Middle frontal gyrus (tissue), 1 donor: Measurements from ENCODE around the gene SHKBP1.

ENCODE experiments used
- DNase-seq: peaks from one replicate; pipeline ENCODE4 v3.0.0-alpha.2; 2015; ENCODE audit warnings: low spot score; ENCODE audit errors: extremely low spot score

The SHKBP1 gene

DNA sequence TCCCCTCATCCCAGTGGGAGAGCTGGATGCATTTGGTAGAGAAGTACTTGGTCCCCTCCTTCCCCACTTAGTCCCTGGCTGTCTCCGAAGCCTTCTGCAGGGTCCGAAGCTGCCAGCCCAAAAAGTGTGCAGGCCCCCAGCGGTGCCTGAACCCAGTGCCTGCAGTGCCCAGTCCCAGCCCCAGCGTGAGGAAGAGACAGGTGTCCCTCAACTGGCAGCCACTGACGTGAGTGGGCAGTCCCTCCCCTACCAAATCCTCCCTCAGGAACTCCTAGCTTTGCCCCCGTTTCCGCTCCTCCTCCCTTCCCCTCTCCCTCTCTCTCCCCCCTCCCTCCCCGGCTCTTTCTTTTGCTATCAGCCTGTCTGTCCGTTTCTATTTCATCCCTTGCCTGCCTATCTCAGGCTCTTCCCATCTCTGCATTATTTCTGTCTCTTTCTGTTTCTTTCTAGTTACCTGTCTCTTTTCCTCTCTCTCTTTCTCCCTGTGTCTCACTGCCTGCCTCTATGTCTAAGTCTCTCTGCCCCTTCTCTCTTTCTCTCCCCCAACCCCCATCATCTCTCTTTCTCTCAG is 22.7 kb downstream of the SHKBP1 start:
- DNase-seq, result no peak

DNA sequence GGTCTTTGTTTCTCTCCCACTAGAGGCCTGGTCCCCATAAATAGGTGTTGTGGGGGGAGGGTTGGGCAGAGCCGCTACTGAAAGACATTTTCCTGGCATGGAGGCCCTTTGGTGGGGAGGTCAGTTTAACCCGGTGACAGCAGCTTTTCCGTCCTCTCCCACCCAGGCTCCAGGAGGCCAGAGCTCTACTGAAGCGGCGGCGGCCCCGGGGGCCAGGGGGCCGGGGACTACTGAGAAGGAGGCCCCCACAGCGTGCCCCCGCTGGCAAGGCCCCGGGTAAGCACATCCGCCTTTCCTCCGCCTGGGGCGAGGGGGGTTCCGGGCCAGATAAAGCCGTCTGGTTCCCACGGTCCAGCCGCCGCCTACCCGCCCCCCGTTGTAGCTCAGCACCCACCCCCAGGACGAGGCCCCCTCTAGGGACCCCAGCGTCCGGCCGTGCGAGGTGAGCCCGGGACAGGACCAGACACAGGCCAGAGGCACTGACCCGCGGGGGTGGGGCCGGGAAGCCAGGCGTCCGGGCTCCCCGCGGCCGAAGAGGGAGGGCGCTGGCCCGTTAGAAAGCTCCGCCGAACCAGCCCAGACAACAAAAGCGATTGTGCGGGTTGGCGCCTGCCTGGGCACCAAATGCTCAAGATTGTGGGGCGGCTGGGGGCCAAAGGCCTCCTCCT is 23.4 kb downstream of the SHKBP1 start:
- DNase-seq, result no peak

DNA sequence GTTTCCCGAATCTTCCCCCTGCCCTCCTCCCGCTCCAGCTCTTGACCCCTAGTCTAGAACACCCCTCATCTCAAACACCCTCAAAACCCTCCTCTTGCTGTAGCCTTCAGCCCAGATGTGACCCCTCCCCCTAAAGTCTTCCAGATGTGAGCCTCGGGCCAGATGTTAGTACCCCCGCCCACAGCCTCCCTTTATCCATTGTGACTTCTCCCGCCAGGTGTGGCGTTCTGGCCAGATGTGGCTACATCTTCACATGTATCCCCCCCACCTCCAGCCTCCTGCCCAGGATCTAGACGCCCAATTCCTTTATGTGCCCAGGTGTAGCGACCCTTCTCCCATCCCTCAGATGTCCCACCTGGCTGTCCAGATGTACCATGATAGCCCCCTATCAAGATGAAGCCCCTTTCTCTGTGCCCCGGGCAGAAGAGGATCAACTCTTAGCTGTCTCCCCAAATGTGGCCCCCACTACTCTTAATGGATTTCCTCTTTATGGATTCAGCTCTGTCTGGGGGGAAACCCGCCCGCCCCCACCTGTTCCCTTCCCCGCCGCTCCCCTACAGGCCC is 24.0 kb downstream of the SHKBP1 start:
- no peak for DNase-seq

DNA sequence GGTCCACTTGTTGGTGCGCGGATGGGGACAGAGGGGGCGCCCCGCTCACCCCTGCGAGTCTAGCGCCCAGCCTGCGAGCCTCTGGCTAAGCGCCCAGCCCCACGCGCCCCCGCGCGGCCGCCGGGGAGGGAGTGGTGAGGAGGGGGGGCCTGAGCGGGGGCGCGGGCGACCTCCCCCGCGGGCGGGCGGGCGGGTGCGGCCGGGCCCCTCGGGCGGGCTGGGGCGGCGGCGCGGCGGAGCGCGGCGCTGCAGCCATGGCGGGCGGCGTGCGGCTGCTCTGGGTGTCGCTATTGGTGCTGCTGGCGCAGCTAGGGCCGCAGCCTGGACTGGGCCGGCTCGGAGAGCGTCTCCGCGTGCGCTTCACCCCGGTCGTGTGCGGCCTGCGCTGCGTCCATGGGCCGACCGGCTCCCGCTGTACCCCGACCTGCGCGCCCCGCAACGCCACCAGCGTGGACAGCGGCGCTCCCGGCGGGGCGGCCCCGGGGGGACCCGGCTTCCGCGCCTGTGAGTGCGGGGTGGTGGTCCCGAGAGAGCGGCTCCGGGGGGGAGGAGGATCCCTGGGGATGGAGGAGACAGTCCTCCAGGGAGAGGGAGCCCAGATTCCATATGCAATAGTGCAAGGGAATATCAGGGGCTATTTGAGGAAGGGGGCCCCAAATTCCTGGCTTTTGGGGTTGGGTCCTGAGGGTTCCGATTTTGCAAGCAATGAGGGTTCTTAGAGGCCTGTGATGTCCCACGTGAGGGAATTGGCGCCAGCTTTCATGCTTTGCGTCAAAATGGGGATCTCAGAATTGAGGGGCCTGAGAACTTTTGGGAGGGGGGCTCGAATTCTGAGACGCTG is 24.7 kb downstream of the SHKBP1 start, which contains the start of gene LTBP4:
Gene LTBP4 (plus strand): TSS at position 236 of the 841 bp plus-strand sequence. CDS start 19 bp downstream, at position 255.
- no peak for DNase-seq

DNA sequence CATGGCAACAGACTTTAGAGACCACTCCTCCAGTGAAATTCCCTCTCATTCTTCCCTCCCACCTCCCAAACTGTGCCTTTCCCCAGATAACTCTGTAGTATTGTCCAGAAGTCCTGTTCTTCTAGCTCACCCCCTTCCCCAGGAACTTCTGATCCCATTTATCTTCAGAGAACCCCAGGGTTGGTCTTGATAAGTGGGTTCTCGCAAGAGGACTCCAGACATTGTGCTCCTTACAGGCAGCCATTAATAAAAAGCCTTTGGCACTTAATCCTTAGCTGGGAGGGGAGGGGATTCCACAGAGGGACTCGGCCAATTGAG is 26.4 kb downstream of the SHKBP1 start:
- no peak for DNase-seq

DNA sequence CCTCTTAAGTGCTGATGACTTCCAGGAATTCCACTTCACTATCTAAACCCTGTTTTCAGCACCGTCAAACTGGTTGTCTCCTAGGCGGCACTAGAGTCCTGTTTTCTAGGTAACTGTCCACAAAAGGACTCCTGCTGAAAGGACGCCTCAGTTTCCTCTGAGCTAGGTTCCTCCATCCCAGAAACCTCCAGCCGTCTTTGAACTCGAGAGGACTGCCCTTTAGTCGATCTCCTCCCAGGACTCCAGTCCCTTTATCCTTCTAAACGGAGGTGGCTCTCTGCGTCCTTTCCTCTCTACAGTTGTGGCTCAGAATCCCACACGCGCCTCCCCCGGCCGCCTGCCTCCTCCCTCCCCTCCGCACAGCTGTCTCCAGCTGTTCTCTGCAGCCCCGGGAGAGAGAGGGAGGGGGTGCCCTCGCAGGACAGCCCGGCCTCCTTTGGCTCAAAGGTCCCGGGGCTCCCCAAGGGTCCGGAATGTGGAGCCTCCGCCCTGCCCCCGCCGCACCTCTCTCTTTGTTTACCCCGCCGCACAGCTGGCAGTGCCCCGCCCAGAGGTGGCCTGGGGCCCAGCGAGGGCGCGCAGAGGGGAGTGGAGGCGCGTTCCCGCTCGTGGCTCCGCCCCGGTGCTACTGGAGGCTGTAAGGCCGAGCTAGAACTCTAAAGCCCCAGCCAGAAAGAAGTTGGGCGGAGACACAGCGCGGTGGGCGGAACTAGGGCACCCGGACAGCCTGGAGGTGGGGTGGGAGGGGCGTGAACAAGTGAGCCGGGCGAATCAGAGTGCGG is 26.9 kb downstream of the SHKBP1 start:
- DNase-seq, result peak; percentile 56

DNA sequence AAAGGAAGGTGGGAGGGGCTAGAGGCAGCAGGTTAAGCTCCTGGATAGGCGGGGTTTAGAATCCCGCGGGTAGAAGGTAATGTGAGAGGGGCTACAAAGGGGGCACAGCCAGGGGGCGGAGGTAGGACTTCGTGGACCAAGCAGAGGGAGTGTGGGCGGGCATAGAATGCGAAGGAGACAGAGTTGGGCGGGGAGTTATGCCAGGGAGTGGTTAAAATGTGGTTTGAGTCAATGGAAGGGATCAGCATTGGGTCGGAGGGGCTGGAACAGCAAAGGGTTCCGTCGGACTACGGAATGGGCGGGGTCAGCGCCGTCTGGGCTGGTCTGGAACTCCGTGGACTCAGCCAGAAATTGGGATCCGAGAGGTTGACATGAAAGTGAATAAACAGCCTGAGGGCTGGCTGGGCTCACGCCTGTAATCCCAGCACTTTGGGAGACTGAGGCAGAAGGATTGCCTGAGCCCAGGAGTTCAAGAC is 27.5 kb downstream of the SHKBP1 start:
- DNase-seq, result no peak

DNA sequence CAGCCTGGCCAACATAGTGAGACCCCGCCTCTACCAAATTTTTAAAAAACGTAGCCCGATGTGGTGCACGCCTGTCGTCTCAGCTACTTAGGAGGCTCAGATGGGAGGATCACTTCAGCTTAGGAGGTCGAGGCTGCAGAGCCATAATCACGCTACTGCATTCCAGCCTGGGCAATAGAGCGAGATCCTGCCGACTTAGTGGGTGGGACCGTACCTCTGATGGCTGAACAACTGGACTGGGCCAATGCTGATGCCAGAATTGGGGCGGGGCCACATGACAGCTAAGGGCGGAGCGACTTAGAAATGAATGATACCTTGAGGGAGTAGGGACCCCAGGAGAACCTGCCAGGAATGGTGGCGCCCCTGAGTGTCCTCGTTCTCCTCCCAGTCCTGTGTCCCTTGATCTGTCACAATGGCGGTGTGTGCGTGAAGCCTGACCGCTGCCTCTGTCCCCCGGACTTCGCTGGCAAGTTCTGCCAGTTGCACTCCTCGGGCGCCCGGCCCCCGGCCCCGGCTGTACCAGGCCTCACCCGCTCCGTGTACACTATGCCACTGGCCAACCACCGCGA is 28.1 kb downstream of the SHKBP1 start:
- no peak for DNase-seq

DNA sequence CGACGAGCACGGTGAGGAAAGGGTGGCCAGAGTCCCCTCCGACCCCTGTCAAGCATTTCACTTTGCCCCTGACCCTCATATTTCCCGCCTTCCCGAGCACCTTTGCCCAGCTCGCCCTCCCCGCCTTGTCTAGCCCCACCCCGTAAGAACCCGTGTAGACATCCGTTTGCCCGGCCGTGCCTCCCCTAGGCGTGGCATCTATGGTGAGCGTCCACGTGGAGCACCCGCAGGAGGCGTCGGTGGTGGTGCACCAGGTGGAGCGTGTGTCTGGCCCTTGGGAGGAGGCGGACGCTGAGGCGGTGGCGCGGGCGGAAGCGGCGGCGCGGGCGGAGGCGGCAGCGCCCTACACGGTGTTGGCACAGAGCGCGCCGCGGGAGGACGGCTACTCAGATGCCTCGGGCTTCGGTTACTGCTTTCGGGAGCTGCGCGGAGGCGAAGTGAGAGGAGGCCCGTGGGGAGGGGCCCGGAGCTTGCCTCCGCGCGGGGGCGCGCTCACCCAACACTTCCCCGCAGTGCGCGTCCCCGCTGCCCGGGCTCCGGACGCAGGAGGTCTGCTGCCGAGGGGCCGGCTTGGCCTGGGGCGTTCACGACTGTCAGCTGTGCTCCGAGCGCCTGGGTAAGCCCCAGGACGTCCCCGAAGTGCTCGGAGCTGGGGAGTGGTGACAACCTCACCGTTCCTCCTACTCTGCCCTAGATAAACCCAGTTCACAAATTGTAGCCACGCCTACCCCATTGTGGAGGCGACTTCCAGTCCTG is 28.7 kb downstream of the SHKBP1 start:
- no peak for DNase-seq

DNA sequence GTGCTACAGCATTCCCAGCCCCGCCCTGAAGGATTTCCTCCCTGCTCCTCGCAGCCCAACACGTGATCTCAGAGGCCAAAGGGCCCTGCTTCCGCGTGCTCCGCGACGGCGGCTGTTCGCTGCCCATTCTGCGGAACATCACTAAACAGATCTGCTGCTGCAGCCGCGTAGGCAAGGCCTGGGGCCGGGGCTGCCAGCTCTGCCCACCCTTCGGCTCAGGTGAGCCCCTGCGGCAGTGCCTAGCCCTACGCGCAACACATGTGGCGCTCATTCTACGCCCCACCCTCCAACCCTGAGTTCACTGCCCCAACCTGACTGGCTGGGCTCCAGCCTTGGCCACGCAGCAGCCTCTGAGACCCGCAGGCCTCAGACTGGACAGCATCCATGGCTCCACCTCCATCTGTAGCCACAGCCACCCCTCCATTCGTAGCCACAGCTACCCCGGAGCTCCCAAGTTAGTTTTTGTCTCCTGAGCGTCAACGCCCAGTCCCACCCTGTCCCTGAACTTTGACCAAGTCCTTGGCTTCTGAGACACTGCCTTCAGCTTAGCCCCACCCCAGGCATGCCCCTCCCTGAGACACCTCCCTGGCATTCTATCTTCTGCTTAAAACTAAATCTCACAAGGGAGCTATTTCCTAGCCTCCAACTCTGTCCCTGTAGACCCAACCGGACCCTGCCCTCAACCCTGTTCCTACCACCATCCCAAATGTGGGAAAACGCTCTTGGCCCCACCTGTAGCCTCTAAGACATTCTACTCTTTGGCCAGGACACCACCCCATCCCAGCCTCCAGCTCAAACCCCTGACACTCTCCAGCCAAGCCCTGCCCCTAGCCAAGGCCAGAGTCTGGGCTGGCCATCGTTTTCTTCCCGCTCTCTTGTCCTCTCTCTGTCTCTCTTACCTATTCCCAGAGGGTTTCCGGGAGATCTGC is 30.9 kb downstream of the SHKBP1 start:
- no peak for DNase-seq

DNA sequence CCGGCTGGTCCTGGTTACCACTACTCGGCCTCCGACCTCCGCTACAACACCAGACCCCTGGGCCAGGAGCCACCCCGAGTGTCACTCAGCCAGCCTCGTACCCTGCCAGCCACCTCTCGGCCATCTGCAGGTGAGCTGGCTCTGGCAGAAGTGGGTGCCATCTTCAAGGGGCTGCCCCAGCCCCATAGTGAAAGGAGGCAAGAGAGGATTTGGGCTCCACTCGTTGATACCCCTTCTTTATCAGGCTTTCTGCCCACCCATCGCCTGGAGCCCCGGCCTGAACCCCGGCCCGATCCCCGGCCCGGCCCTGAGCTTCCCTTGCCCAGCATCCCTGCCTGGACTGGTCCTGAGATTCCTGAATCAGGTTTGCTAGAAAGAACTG is 31.6 kb downstream of the SHKBP1 start:
- no peak for DNase-seq

DNA sequence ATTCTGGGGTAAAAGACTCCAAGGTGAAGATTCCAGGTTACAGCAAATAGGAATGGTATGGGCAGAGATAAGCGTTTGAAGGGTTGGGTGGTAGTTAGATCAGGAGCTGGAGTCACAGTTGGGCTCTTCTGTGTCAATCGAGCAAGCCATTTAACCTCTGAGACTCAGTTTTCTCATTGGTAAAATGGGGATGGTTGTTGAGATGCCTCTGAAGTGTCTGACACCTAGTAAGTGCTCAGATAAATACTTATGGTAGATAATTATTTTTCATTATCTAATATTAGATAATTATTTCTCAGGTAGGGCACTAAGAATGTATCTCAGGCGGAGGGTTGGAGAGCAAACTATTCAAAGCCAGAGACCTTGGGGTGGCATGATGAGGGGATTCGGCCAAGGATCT is 32.3 kb downstream of the SHKBP1 start:
- DNase-seq, result no peak

DNA sequence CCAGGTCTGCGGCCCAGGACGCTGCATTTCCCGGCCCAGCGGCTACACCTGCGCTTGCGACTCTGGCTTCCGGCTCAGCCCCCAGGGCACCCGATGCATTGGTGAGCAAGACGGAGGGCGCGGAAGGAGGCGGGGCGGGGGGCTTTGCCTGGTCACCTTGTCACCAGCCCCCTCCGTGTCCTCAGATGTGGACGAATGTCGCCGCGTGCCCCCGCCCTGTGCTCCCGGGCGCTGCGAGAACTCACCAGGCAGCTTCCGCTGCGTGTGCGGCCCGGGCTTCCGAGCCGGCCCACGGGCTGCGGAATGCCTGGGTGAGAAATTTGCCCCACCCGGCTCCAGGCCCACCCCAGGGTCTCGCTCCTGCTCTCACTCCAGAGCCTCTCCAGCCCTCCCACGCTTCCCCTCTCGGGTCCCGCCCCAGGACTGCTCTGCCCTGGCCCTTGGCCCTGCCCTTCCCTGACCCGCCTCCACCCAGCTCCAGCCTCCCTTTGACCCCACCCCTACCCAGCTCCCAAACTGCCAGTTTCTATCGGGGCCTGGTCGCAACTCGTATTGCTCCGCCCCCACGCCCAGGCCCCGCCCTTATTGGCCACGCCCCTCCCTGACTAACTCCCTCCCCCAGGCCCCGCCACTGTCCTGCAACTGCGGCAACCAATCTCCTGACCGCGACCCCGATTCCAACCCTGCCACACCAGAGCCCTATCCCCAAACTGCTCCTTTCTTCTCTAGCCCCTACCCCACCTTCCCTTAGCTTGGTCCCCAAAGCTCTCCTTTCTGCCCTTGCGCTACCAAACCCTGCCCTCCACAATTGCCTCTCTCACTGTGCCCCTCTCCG is 33.1 kb downstream of the SHKBP1 start:
- DNase-seq, result no peak

DNA sequence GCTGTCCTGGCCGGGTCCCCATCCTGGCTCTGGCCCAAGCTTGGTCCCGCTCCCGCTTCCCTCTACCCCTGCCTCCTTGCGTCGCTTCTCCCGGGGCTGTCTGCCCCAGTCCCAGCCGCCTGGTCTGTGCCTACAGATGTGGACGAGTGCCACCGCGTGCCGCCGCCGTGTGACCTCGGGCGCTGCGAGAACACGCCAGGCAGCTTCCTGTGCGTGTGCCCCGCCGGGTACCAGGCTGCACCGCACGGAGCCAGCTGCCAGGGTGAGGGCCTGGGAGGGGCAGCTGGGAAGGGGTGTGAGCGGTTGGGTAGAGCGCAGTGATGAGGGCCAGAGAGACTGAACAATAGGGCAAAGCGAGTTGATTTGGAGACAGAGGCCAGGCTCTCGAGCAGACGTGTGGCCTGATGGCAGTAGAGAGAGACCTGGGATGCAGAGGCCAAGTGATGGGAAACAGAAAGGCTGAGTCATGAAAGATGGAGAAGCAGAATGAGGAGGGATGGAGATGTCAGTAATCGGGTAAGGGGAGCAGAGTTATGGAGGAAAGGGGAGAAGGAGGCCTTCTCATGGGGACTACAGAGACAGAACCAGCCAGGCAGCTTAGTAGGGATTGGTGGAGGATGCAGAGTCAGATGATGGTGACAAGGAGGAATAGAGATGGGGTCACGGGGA is 33.9 kb downstream of the SHKBP1 start:
- DNase-seq, result no peak

DNA sequence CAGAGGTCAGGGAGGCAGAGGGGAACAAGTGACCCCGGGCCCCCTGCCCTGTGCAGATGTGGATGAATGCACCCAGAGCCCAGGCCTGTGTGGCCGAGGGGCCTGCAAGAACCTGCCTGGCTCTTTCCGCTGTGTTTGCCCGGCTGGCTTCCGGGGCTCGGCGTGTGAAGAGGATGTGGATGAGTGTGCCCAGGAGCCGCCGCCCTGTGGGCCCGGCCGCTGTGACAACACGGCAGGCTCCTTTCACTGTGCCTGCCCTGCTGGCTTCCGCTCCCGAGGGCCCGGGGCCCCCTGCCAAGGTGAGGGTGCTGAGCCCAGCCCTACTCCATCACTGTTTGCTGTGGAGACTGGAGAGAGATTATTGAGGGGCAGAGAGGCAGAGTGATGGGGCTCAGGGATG is 34.4 kb downstream of the SHKBP1 start:
- DNase-seq, result no peak

DNA sequence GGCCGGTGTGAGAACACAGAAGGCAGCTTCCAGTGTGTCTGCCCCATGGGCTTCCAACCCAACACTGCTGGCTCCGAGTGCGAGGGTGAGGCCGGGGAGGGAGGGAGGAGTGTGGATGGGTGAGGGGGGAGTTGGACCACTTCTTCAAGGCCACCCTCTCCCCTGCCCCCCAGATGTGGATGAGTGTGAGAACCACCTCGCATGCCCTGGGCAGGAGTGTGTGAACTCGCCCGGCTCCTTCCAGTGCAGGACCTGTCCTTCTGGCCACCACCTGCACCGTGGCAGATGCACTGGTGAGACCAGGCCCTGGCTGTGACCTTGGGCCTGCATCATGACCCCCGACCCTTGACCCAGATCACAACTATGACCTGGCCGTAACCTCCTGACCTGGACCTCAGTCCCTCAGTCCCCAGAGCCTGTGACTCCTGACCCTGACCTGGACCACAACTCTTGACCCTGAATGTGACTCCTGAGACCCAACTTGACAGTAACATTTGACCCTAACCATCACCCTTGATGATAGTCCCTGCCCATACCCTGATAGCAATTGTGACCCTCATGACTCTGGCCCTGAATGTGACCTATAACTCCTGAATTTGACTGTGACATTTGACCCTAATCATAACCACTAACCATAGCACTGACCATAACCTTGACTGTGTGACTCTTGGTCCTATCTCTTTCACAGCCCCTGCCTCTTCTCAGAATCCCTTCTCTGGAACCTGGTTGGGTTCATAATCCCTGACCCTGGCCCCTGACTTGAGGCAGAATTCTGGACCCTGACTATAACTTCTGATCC is 35.4 kb downstream of the SHKBP1 start:
- DNase-seq, result no peak
